Gastroesophageal sphincter (tissue), 3 donors: ENCODE data around the gene MDH1B.

Experiments
- POLR2A ChIP-seq, 2 donors: fragments of 450-650 bp; IDR thresholded peaks; one replicate each; pipeline ENCODE4 v1.6.1; 2017; ENCODE audit warnings: antibody characterized with exemption in 2 of 2, mild to moderate bottlenecking in 2 of 2, moderate library complexity in 1 of 2
- POLR2AphosphoS5 ChIP-seq: sonication (generic); formaldehyde crosslinking; IDR thresholded peaks from one replicate; pipeline ENCODE4 v1.6.1; 2017; ENCODE audit warnings: antibody characterized with exemption
- TF ChIP-seq, protein P1 (sequence below), 4 experiments: fragments of 200-600 bp in 2 of 4; fragments of 450-650 bp in 2 of 4; sonication (generic) in 1 of 4; IDR thresholded peaks; one replicate each; pipeline ENCODE4 v1.5.1; 2017 to 2019; ENCODE audit warnings: antibody characterized with exemption in 4 of 4, mild to moderate bottlenecking in 2 of 4, moderate library complexity in 2 of 4

GRCh38 chr2:206688990-206689389, 76.1 kb downstream of the MDH1B start:
- no peak for TF ChIP-seq POLR2AphosphoS5
- TF ChIP-seq, protein P1, sequence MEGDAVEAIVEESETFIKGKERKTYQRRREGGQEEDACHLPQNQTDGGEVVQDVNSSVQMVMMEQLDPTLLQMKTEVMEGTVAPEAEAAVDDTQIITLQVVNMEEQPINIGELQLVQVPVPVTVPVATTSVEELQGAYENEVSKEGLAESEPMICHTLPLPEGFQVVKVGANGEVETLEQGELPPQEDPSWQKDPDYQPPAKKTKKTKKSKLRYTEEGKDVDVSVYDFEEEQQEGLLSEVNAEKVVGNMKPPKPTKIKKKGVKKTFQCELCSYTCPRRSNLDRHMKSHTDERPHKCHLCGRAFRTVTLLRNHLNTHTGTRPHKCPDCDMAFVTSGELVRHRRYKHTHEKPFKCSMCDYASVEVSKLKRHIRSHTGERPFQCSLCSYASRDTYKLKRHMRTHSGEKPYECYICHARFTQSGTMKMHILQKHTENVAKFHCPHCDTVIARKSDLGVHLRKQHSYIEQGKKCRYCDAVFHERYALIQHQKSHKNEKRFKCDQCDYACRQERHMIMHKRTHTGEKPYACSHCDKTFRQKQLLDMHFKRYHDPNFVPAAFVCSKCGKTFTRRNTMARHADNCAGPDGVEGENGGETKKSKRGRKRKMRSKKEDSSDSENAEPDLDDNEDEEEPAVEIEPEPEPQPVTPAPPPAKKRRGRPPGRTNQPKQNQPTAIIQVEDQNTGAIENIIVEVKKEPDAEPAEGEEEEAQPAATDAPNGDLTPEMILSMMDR (IDR thresholded peaks at IDR 0.05): no peak
- no peak for TF ChIP-seq POLR2A (IDR thresholded peaks at IDR 0.05)
